Natural killer cell (primary cell): ENCODE data around the gene ERVK3-1. TPM values are rescaled to one million over a fixed set of nuclear protein-coding genes. Genes with fewer than 3 reads are reported as not detected.

ENCODE experiments used
- ATAC-seq, 3 donors: fragments of 150-1000 bp in 2 of 3; fragments of 200-7000 bp in 1 of 3; cut with Tn5 transposase; 1 replicate in 1 of 3; 2 replicates in 2 of 3; pipeline ENCODE4 v1.10.0; 2021; ENCODE audit warnings: mild to moderate bottlenecking in 2 of 3, moderate library complexity in 2 of 3
- DNase-seq, 2 donors: peaks; one replicate each; pipeline versions ENCODE4 v3.0.0 to v3.0.0-alpha.2; 2013 to 2021; ENCODE audit warnings: mixed read lengths in 1 of 2
- H3K27ac ChIP-seq: one replicate; pipeline ENCODE4 v1.5.1; 2013; ENCODE audit warnings: mild to moderate bottlenecking, low read length
- H3K27me3 ChIP-seq: one replicate; pipeline ENCODE4 v1.6.1; 2013; ENCODE audit warnings: low read length; ENCODE audit not compliant: control insufficient read depth, insufficient read depth
- H3K36me3 ChIP-seq: one replicate; pipeline ENCODE4 v1.6.1; 2013; ENCODE audit warnings: low read length; ENCODE audit not compliant: control insufficient read depth, insufficient read depth
- H3K4me1 ChIP-seq: one replicate; pipeline ENCODE4 v1.6.1; 2013; ENCODE audit warnings: low read length; ENCODE audit not compliant: control insufficient read depth, insufficient read depth
- H3K4me3 ChIP-seq: one replicate; pipeline ENCODE4 v1.5.1; 2013; ENCODE audit warnings: low read length
- H3K9me3 ChIP-seq: one replicate; pipeline ENCODE4 v1.6.1; 2013; ENCODE audit warnings: low read length; ENCODE audit not compliant: control insufficient read depth, insufficient read depth
- H3K27ac Mint-ChIP-seq, 2 donors: one replicate each; pipeline ENCODE4 v1.8.0; 2022; ENCODE audit warnings: mild to moderate bottlenecking in 2 of 2, mixed read lengths in 2 of 2, moderate library complexity in 1 of 2
- H3K27me3 Mint-ChIP-seq, 2 donors: one replicate each; pipeline ENCODE4 v1.8.0; 2022; ENCODE audit warnings: low read depth in 2 of 2, mixed read lengths in 2 of 2
- H3K36me3 Mint-ChIP-seq: one replicate; pipeline ENCODE4 v1.8.0; 2022; ENCODE audit warnings: mixed read lengths
- H3K4me1 Mint-ChIP-seq, 2 donors: one replicate each; pipeline ENCODE4 v1.8.0; 2022; ENCODE audit warnings: mixed read lengths in 2 of 2
- H3K4me3 Mint-ChIP-seq: one replicate; pipeline ENCODE4 v1.8.0; 2022; ENCODE audit warnings: mild to moderate bottlenecking, moderate library complexity, mixed read lengths
- H3K9me3 Mint-ChIP-seq, 2 donors: one replicate each; pipeline ENCODE4 v1.8.0; 2022; ENCODE audit warnings: mixed read lengths in 2 of 2
- WGBS: methylation state at CpG from one replicate; pipeline ENCODE4 v1.1.7; 2013; ENCODE audit warnings: missing lambda C conversion rate; ENCODE audit not compliant: insufficient coverage; 5-methylcytosine and 5-hydroxymethylcytosine counted together
- intact Hi-C: fragments of 100-400 bp; cut with micrococcal nuclease; formaldehyde crosslinking; loops from one replicate; pipeline ENCODE4 v1.14.2; 2022
- total RNA-seq, 4 donors: library from RNA; stranded (reverse); fragments of 120-200 nt in 1 of 4; gene quantifications; one replicate each; pipeline versions ENCODE4 v1.2.3 to v1.2.4, GENCODE V29; 2013 to 2022
- TF ChIP-seq, protein P1 (sequence below): fragments of 200-600 bp; IDR thresholded peaks from one replicate; pipeline ENCODE4 v1.8.0; 2022; ENCODE audit warnings: antibody characterized with exemption

Gene ERVK3-1
- total RNA-seq, 3 donors from 2014 or later (not counting 1 experiment from before 2014, with no cell fraction given): 96.1 to 142 (median 119) TPM

- no peaks in the 10 kb centered on the region for H3K9me3 ChIP-seq
- ATAC-seq (no peak), DNase-seq (no peak)
- peaks cover 17% of the 10 kb centered on the region for H3K36me3 ChIP-seq
- no peaks in the 10 kb centered on the region for H3K9me3 Mint-ChIP-seq
- WGBS: 88% methylated on average over 3 of the region's 3 CpGs
- TF ChIP-seq, protein P1, sequence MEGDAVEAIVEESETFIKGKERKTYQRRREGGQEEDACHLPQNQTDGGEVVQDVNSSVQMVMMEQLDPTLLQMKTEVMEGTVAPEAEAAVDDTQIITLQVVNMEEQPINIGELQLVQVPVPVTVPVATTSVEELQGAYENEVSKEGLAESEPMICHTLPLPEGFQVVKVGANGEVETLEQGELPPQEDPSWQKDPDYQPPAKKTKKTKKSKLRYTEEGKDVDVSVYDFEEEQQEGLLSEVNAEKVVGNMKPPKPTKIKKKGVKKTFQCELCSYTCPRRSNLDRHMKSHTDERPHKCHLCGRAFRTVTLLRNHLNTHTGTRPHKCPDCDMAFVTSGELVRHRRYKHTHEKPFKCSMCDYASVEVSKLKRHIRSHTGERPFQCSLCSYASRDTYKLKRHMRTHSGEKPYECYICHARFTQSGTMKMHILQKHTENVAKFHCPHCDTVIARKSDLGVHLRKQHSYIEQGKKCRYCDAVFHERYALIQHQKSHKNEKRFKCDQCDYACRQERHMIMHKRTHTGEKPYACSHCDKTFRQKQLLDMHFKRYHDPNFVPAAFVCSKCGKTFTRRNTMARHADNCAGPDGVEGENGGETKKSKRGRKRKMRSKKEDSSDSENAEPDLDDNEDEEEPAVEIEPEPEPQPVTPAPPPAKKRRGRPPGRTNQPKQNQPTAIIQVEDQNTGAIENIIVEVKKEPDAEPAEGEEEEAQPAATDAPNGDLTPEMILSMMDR: no peak
- no peaks in the 10 kb centered on the region for H3K27me3 Mint-ChIP-seq
- peaks cover 8% of the 10 kb centered on the region for H3K36me3 Mint-ChIP-seq
- no peak overlapping the region for H3K4me3 Mint-ChIP-seq
- no peak overlapping the region for H3K27ac ChIP-seq
- H3K4me1 Mint-ChIP-seq: no peaks in the 10 kb centered on the region
- H3K4me3 ChIP-seq: no peak overlapping the region
- intact Hi-C loops: no loop called here
- no peaks in the 10 kb centered on the region for H3K27me3 ChIP-seq
- H3K27ac Mint-ChIP-seq: no peak overlapping the region
- H3K4me1 ChIP-seq: no peaks in the 10 kb centered on the region
Measured at GRCh38 chr19:58335630-58336029, 30.5 kb downstream of the ERVK3-1 start.

GRCh38 chr19:58336216-58336615 is 31.0 kb downstream of the ERVK3-1 start:
- Histone ChIP-seq H3K4me3 (no peak overlapping the region), H3K27ac (no peak overlapping the region), H3K36me3 (peaks cover 17% of the 10 kb centered on the region), H3K27me3 (no peaks in the 10 kb centered on the region), H3K9me3 (no peaks in the 10 kb centered on the region), H3K4me1 (no peaks in the 10 kb centered on the region)
- intact Hi-C loops: no loop called here
- TF ChIP-seq, protein P1: no peak
- peaks cover 0 to 2% of the 10 kb centered on the region in 2 donors for H3K4me1 Mint-ChIP-seq
- peaks cover 8% of the 10 kb centered on the region for H3K36me3 Mint-ChIP-seq
- ATAC-seq (no peak), DNase-seq (no peak)
- no peak overlapping the region for H3K4me3 Mint-ChIP-seq
- H3K27ac Mint-ChIP-seq: no peak overlapping the region
- H3K27me3 Mint-ChIP-seq: no peaks in the 10 kb centered on the region
- 97% methylated on average over 1 of the region's 1 CpG for WGBS
- no peaks in the 10 kb centered on the region for H3K9me3 Mint-ChIP-seq

- ATAC-seq: no peak
- H3K4me1 Mint-ChIP-seq: peaks cover 0 to 5% of the 10 kb centered on the region in 2 donors
- no peak for DNase-seq
- H3K27me3 ChIP-seq: no peaks in the 10 kb centered on the region
- H3K9me3 Mint-ChIP-seq: no peaks in the 10 kb centered on the region
- H3K27ac Mint-ChIP-seq: no peak overlapping the region
- H3K27ac ChIP-seq: no peak overlapping the region
- H3K4me1 ChIP-seq: no peaks in the 10 kb centered on the region
- H3K4me3 Mint-ChIP-seq: no peak overlapping the region
- TF ChIP-seq, protein P1: no peak
- 93% methylated on average over 3 of the region's 4 CpGs for WGBS
- H3K36me3 Mint-ChIP-seq: peaks cover 8% of the 10 kb centered on the region
- no peak overlapping the region for H3K4me3 ChIP-seq
- peaks cover 17% of the 10 kb centered on the region for H3K36me3 ChIP-seq
- no peaks in the 10 kb centered on the region for H3K9me3 ChIP-seq
- intact Hi-C loops: no loop called here
- H3K27me3 Mint-ChIP-seq: no peaks in the 10 kb centered on the region
Measured at GRCh38 chr19:58336820-58337219, 31.6 kb downstream of the ERVK3-1 start.

DNA sequence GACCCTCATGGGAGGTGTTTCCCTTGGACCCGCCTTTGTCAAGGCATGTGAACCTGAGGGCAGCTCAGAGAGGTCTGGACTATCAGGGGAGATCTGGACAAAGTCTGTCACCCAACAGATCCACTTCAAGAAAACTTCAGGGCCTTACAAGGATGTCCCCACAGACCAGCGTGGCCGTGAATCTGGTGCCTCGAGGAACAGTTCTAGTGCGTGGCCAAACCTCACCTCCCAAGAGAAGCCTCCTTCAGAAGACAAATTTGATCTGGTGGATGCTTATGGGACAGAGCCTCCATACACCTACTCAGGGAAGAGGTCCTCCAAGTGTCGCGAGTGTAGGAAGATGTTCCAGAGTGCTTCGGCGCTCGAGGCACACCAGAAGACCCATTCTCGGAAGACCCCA is 33.2 kb downstream of the ERVK3-1 start:
- H3K27ac Mint-ChIP-seq: no peak overlapping the region
- no peaks in the 10 kb centered on the region for H3K9me3 Mint-ChIP-seq
- no peaks in the 10 kb centered on the region for H3K27me3 Mint-ChIP-seq
- peaks cover 0 to 5% of the 10 kb centered on the region in 2 donors for H3K4me1 Mint-ChIP-seq
- Histone ChIP-seq H3K4me1 (no peaks in the 10 kb centered on the region), H3K27me3 (no peaks in the 10 kb centered on the region), H3K4me3 (no peak overlapping the region), H3K36me3 (peaks cover 17% of the 10 kb centered on the region), H3K9me3 (no peaks in the 10 kb centered on the region), H3K27ac (no peak overlapping the region)
- TF ChIP-seq, protein P1: no peak
- intact Hi-C loops: no loop called here
- peaks cover 8% of the 10 kb centered on the region for H3K36me3 Mint-ChIP-seq
- WGBS: over 99% methylated on average over 11 of the region's 11 CpGs
- H3K4me3 Mint-ChIP-seq: no peak overlapping the region
- no peak for DNase-seq
- no peak for ATAC-seq
